ENCODE measurements around the gene SEC24D. TPM values are rescaled to one million over a fixed set of nuclear protein-coding genes. Genes with fewer than 3 reads are reported as not detected.

Gene SEC24D
- total and polyA plus RNA-seq, 5 donors from 2014 or later = 15.9 to 38.3 (median 16.2) TPM

GRCh38 chr4:118842055-118842454 lies 6.1 kb upstream of the SEC24D start:
- Histone ChIP-seq H3K4me1 (ENCODE audit: control insufficient read depth, insufficient read depth, low read length, poor library complexity, severe bottlenecking) (no peaks in the 10 kb centered on the region), H3K27me3 (ENCODE audit: control insufficient read depth, insufficient read depth, low read length) (peaks cover 2% of the 10 kb centered on the region), H3K36me3 (ENCODE audit: control insufficient read depth, insufficient read depth, low read length) (no peaks in the 10 kb centered on the region), H3K27ac (ENCODE audit: insufficient read depth, low read length, poor library complexity, severe bottlenecking) (no peak overlapping the region), H3K9me3 (ENCODE audit: control insufficient read depth in 2 of 2, low read length in 2 of 2) (no peaks in the 10 kb centered on the region), H3K4me3 (ENCODE audit: low read depth, low read length) (no peak overlapping the region)
- H3K27ac Mint-ChIP-seq = no peak overlapping the region
- H3K27me3 Mint-ChIP-seq = peaks cover 1% of the 10 kb centered on the region
- peaks cover 0 to 1% (median 0%) of the 10 kb centered on the region in 7 donors for H3K9me3 Mint-ChIP-seq
- ATAC-seq (ENCODE audit: low read depth in 2 of 2) (no peak), DNase-seq (no peak)
- H3K4me3 Mint-ChIP-seq = no peak overlapping the region
- no peaks in the 10 kb centered on the region for H3K4me1 Mint-ChIP-seq
- H3K36me3 Mint-ChIP-seq = no peaks in the 10 kb centered on the region

DNA sequence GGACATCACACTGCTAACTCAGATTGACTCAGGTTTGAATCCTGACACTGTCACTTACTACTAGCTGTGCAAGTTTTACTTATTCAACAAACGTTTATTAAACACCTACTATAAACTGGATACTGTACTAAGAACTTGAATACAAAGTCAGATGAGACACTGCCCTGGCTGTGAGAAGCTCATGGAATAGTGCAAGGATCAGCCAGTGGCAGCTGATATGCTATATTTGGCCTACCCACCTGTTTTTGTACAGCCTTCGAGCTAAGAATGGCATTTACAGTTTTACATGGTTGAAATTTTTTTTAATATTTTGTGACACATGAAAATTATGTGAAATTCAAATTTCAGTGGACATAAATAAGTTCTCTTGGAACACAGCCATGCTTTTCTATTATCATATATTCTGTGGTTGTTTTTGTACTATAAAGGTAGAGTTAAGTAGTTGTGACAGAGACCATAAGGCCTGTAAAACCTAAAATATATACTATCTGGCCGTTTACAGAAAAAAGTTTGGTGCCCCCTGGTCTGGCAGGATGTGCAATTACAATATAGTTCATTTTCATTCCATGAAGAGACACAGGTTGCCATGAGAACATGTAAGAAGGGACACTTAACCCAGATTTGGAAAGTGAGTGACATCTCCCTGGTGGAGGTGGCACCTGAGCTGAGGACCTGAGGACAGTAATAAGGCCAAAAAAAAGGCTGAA lies 3.4 kb upstream of the SEC24D start:
- H3K27ac ChIP-seq (ENCODE audit: insufficient read depth, low read length, poor library complexity, severe bottlenecking) = no peak overlapping the region
- no peaks in the 10 kb centered on the region for H3K9me3 ChIP-seq (ENCODE audit: control insufficient read depth in 2 of 2, low read length in 2 of 2)
- H3K36me3 Mint-ChIP-seq = no peaks in the 10 kb centered on the region
- no peaks in the 10 kb centered on the region for H3K27me3 Mint-ChIP-seq
- no peak overlapping the region for H3K4me3 ChIP-seq (ENCODE audit: low read depth, low read length)
- no peak for ATAC-seq (ENCODE audit: low read depth in 2 of 2)
- no peaks in the 10 kb centered on the region for H3K36me3 ChIP-seq (ENCODE audit: control insufficient read depth, insufficient read depth, low read length)
- H3K27ac Mint-ChIP-seq = no peak overlapping the region
- peaks cover 0 to 1% (median 0%) of the 10 kb centered on the region in 7 donors for H3K9me3 Mint-ChIP-seq
- no peak overlapping the region for H3K4me3 Mint-ChIP-seq
- H3K4me1 Mint-ChIP-seq = peaks cover 5 to 19% (median 11%) of the 10 kb centered on the region in 4 donors
- H3K4me1 ChIP-seq (ENCODE audit: control insufficient read depth, insufficient read depth, low read length, poor library complexity, severe bottlenecking) = peaks cover 14% of the 10 kb centered on the region
- no peak for DNase-seq
- no peaks in the 10 kb centered on the region for H3K27me3 ChIP-seq (ENCODE audit: control insufficient read depth, insufficient read depth, low read length)

DNA sequence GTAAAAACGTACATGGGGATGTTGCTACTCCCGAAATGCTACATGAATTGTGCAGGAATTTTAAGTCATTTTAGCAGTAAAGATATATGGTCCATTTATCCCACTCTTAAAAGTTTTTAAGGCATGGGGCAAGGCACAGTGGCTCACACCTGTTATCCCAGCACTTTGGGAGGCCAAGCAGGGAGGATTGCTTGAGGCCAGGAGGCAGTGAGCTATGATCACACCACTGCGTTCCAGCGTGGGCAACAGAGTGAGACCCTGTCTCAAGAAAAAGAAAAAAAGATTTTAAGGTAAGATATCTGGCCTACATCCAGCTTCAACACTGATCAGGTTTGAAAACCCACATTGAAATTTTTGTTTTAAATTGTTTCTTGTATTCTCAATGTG lies 1.2 kb upstream of the SEC24D start:
- H3K4me3 ChIP-seq (ENCODE audit: low read depth, low read length) = no peak overlapping the region
- Mint-ChIP-seq H3K4me3 (peak overlapping the region; percentile 90 to 100 (median 99)), H3K9me3 (peaks cover 0 to 1% (median 0%) of the 10 kb centered on the region in 7 donors), H3K4me1 (peaks cover 5 to 41% (median 26%) of the 10 kb centered on the region in 4 donors), H3K27ac (peak overlapping the region in 1 of 3 donors; percentile 92), H3K36me3 (peaks cover 5% of the 10 kb centered on the region), H3K27me3 (no peaks in the 10 kb centered on the region)
- H3K4me1 ChIP-seq (ENCODE audit: control insufficient read depth, insufficient read depth, low read length, poor library complexity, severe bottlenecking) = peaks cover 19% of the 10 kb centered on the region
- no peak overlapping the region for H3K27ac ChIP-seq (ENCODE audit: insufficient read depth, low read length, poor library complexity, severe bottlenecking)
- peaks cover 11% of the 10 kb centered on the region for H3K36me3 ChIP-seq (ENCODE audit: control insufficient read depth, insufficient read depth, low read length)
- ATAC-seq (ENCODE audit: low read depth in 2 of 2) (no peak), DNase-seq (no peak)
- no peaks in the 10 kb centered on the region for H3K9me3 ChIP-seq (ENCODE audit: control insufficient read depth in 2 of 2, low read length in 2 of 2)
- no peaks in the 10 kb centered on the region for H3K27me3 ChIP-seq (ENCODE audit: control insufficient read depth, insufficient read depth, low read length)

GRCh38 chr4:118836301-118837120 lies 585 bp upstream of the SEC24D start:
- H3K27ac Mint-ChIP-seq = peak overlapping the region; percentile 90 to 98 (median 92)
- peaks cover 5 to 47% (median 29%) of the 10 kb centered on the region in 4 donors for H3K4me1 Mint-ChIP-seq
- peaks cover 0 to 1% (median 0%) of the 10 kb centered on the region in 7 donors for H3K9me3 Mint-ChIP-seq
- ATAC-seq (ENCODE audit: low read depth in 2 of 2) = peak; percentile 46 to 49
- Histone ChIP-seq H3K9me3 (ENCODE audit: control insufficient read depth in 2 of 2, low read length in 2 of 2) (no peaks in the 10 kb centered on the region), H3K27ac (ENCODE audit: insufficient read depth, low read length, poor library complexity, severe bottlenecking) (peak overlapping the region; percentile 90), H3K4me1 (ENCODE audit: control insufficient read depth, insufficient read depth, low read length, poor library complexity, severe bottlenecking) (peaks cover 19% of the 10 kb centered on the region), H3K27me3 (ENCODE audit: control insufficient read depth, insufficient read depth, low read length) (no peaks in the 10 kb centered on the region), H3K36me3 (ENCODE audit: control insufficient read depth, insufficient read depth, low read length) (peaks cover 12% of the 10 kb centered on the region), H3K4me3 (ENCODE audit: low read depth, low read length) (peak overlapping the region; percentile 95)
- DNase-seq = peak; percentile 1 to 72 (median 56)
- no peaks in the 10 kb centered on the region for H3K27me3 Mint-ChIP-seq
- H3K4me3 Mint-ChIP-seq = peak overlapping the region; percentile 90 to 100 (median 99)
- peaks cover 10% of the 10 kb centered on the region for H3K36me3 Mint-ChIP-seq

DNA sequence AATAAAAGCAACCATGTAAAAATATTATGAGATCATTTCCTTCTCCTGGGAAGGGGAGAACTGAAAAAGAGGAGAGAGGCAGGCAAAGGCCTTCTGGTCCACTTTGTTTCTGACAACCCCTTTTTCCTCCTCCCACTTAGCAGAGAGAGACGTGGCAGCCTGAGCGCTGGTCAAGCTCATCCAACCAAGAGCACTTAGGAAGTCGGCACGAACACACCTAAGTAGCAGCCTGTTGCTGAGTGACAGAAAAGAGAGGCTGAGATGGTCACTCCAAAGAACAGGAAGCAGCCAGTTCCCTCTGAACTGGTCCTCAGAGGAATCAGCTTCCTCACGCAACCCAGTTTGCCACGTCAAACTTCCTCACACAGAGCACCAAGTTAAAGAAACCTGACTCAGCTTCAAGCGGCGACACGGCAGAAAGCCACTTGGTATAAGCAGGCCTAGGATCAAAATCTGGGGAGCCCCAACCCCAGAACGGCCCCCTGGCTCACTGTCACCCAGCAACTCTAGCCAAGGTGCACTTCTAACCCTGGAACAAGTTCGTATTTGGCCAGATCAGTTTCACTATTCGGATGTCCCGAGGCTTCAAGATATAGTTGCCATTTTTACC lies 861 bp downstream of the SEC24D start:
- H3K27me3 ChIP-seq (ENCODE audit: control insufficient read depth, insufficient read depth, low read length) = no peaks in the 10 kb centered on the region
- Mint-ChIP-seq H3K4me1 (peaks cover 9 to 54% (median 32%) of the 10 kb centered on the region in 4 donors), H3K9me3 (peaks cover 0 to 1% (median 0%) of the 10 kb centered on the region in 7 donors), H3K4me3 (peak overlapping the region; percentile 90 to 100 (median 98)), H3K27me3 (no peaks in the 10 kb centered on the region), H3K27ac (peak overlapping the region; percentile 66 to 96 (median 95)), H3K36me3 (peaks cover 15% of the 10 kb centered on the region)
- H3K4me3 ChIP-seq (ENCODE audit: low read depth, low read length) = peak overlapping the region; percentile 95
- H3K4me1 ChIP-seq (ENCODE audit: control insufficient read depth, insufficient read depth, low read length, poor library complexity, severe bottlenecking) = peaks cover 19% of the 10 kb centered on the region
- peak; percentile 36 to 40 for ATAC-seq (ENCODE audit: low read depth in 2 of 2)
- peaks cover 14% of the 10 kb centered on the region for H3K36me3 ChIP-seq (ENCODE audit: control insufficient read depth, insufficient read depth, low read length)
- peak overlapping the region; percentile 90 for H3K27ac ChIP-seq (ENCODE audit: insufficient read depth, low read length, poor library complexity, severe bottlenecking)
- H3K9me3 ChIP-seq (ENCODE audit: control insufficient read depth in 2 of 2, low read length in 2 of 2) = no peaks in the 10 kb centered on the region
- peak; percentile 29 to 62 (median 37) for DNase-seq

DNA sequence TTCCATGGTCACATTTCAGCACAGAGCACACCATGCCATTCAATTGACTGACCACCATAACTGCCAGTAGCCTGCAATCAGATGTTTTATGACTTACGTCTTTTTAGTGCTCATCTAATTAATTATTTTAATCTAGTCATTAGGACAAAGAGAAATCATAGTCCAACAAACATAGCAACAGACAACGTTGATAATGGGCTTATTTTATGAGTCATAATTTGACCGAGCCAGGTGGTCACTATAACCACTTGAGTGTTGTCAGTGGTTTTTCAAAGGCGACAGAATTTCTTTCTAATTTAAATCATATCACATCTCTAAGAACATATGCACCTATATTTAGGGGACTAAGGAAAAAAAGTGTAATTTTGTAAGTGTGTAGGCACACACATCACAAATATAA lies 1.9 kb downstream of the SEC24D start:
- H3K27me3 Mint-ChIP-seq = no peaks in the 10 kb centered on the region
- Histone ChIP-seq H3K27ac (ENCODE audit: insufficient read depth, low read length, poor library complexity, severe bottlenecking) (no peak overlapping the region), H3K4me1 (ENCODE audit: control insufficient read depth, insufficient read depth, low read length, poor library complexity, severe bottlenecking) (peaks cover 19% of the 10 kb centered on the region), H3K36me3 (ENCODE audit: control insufficient read depth, insufficient read depth, low read length) (peaks cover 19% of the 10 kb centered on the region), H3K9me3 (ENCODE audit: control insufficient read depth in 2 of 2, low read length in 2 of 2) (no peaks in the 10 kb centered on the region), H3K4me3 (ENCODE audit: low read depth, low read length) (peak overlapping the region; percentile 95), H3K27me3 (ENCODE audit: control insufficient read depth, insufficient read depth, low read length) (no peaks in the 10 kb centered on the region)
- peak overlapping the region; percentile 32 to 90 (median 57) for H3K4me3 Mint-ChIP-seq
- no peaks in the 10 kb centered on the region for H3K9me3 Mint-ChIP-seq
- DNase-seq (no peak), ATAC-seq (ENCODE audit: low read depth in 2 of 2) (no peak)
- peaks cover 10 to 58% (median 34%) of the 10 kb centered on the region in 4 donors for H3K4me1 Mint-ChIP-seq
- peaks cover 16% of the 10 kb centered on the region for H3K36me3 Mint-ChIP-seq
- H3K27ac Mint-ChIP-seq = no peak overlapping the region

DNA sequence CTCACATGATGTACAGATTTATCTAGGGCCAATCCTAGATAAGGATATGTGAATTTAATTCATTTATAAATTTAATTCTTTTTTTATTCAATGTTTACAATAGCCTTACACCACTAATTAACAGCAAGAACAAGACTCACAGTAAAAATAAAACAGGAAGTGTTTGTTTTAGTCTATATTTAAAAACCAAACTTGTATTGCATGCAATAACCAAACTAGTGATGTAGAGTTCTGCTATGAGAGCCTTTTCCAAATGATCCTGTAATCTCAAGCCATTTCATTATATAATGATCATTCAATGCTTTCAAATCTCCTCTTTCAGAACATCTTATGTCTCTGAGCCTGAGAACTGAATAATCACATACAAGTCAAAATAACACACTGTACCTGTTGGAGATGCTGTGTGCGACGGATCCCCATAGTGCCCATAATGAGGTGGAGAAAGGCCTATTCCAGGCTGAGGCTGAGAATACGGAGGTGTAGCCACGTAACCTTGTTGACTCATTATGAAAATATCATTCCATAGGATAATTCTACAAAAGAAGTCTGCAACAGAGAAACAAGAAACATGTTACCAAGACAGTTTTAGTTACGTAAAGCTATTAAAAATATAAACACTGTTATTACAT lies 2.6 kb downstream of the SEC24D start:
- H3K27ac Mint-ChIP-seq = peak overlapping the region in 1 of 3 donors; percentile 63
- ATAC-seq (ENCODE audit: low read depth in 2 of 2) = no peak
- peaks cover 20% of the 10 kb centered on the region for H3K36me3 ChIP-seq (ENCODE audit: control insufficient read depth, insufficient read depth, low read length)

More for the DNA sequence above, 2.6 kb downstream of the SEC24D start:
- peaks cover 21% of the 10 kb centered on the region for H3K36me3 Mint-ChIP-seq
- H3K27me3 Mint-ChIP-seq = no peaks in the 10 kb centered on the region
- Histone ChIP-seq H3K4me1 (ENCODE audit: control insufficient read depth, insufficient read depth, low read length, poor library complexity, severe bottlenecking) (peaks cover 19% of the 10 kb centered on the region), H3K27me3 (ENCODE audit: control insufficient read depth, insufficient read depth, low read length) (no peaks in the 10 kb centered on the region), H3K4me3 (ENCODE audit: low read depth, low read length) (no peak overlapping the region), H3K27ac (ENCODE audit: insufficient read depth, low read length, poor library complexity, severe bottlenecking) (no peak overlapping the region), H3K9me3 (ENCODE audit: control insufficient read depth in 2 of 2, low read length in 2 of 2) (no peaks in the 10 kb centered on the region)
- peaks cover 16 to 66% (median 39%) of the 10 kb centered on the region in 4 donors for H3K4me1 Mint-ChIP-seq
- H3K9me3 Mint-ChIP-seq = no peaks in the 10 kb centered on the region
- peak overlapping the region in 3 of 4 donors; percentile 45 to 90 (median 63) for H3K4me3 Mint-ChIP-seq
- no peak for DNase-seq
